Sigmoid colon (tissue), 4 donors: ENCODE results near the gene MCIDAS.

Experiments
- CTCF ChIP-seq, 4 experiments: fragments of 450-650 bp in 3 of 4; fragments of 200-600 bp in 1 of 4; IDR thresholded peaks; one replicate each; pipeline ENCODE4 v1.5.1; 2016 to 2019; ENCODE audit warnings: antibody characterized with exemption in 4 of 4, mild to moderate bottlenecking in 3 of 4, moderate library complexity in 2 of 4
- EP300 ChIP-seq, 4 donors: sonication (generic); formaldehyde crosslinking; IDR thresholded peaks; one replicate each; pipeline ENCODE4 v1.6.1; 2017; ENCODE audit warnings: antibody characterized with exemption in 4 of 4
- POLR2A ChIP-seq, 2 donors: fragments of 450-650 bp; IDR thresholded peaks; one replicate each; pipeline ENCODE4 v1.6.1; 2016; ENCODE audit warnings: antibody characterized with exemption in 2 of 2, mild to moderate bottlenecking in 2 of 2, moderate library complexity in 2 of 2
- POLR2AphosphoS5 ChIP-seq, 4 donors: sonication (generic); formaldehyde crosslinking; IDR thresholded peaks; one replicate each; pipeline ENCODE4 v1.6.1; 2017; ENCODE audit warnings: antibody characterized with exemption in 4 of 4

- TF ChIP-seq CTCF (IDR thresholded peaks at IDR 0.05) (no peak), POLR2AphosphoS5 (IDR thresholded peaks at IDR 0.05) (no peak), EP300 (IDR thresholded peaks at IDR 0.05) (no peak), POLR2A (IDR thresholded peaks at IDR 0.05) (no peak)
These were observed 732 bp upstream of the MCIDAS start for GRCh38 chr5:55227664-55228430.
